SIG-M5 treated with dmso at 0.1 percent for 504 hours (cell line): ENCODE data around the gene ESYT3.

Source experiments
- DNase-seq: peaks from one replicate; lab custom pipeline; 2025; ENCODE audit not compliant: unreplicated experiment; lab: John Stamatoyannopoulos, UW

The ESYT3 gene

DNA sequence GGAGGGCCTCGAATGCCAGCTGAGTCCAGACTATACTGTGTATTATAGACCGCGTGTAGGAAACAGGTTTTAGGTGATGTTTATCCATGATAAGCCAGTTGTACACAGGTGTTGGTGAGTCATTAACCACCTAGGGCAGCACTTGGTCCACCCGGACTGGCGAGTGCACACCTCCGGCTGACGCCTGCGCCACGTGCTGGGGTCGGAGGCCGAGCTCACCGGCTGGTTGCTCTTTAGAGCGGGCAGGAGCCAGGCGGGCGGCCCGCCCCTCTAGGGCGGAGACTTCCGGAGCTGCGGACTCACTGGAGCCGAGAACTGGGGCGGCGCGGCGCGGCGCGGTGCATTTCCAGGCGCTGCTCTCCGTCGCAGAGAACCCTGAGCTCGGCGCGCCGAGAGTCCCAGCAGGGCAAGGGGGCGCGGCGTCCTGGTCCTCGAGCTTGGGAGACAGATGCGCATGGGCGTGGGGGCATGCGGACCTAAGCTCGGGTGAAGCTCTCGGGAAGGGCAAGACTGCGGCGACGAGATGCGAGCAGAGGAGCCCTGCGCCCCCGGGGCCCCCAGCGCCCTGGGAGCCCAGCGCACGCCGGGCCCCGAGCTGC lies at the start of gene ESYT3:
Gene ESYT3 (plus strand): TSS at position 341 of the 599 bp plus-strand sequence. CDS start 183 bp downstream, at position 524.
- DNase-seq: peak; percentile 69

GRCh38 chr3:138384976-138385375 lies 49.4 kb upstream of the ESYT3 start:
- no peak for DNase-seq

- DNase-seq: no peak
These were observed 45.2 kb upstream of the ESYT3 start for GRCh38 chr3:138389144-138389601.

- no peak for DNase-seq
These were observed 44.4 kb upstream of the ESYT3 start for GRCh38 chr3:138389841-138390581.

DNA sequence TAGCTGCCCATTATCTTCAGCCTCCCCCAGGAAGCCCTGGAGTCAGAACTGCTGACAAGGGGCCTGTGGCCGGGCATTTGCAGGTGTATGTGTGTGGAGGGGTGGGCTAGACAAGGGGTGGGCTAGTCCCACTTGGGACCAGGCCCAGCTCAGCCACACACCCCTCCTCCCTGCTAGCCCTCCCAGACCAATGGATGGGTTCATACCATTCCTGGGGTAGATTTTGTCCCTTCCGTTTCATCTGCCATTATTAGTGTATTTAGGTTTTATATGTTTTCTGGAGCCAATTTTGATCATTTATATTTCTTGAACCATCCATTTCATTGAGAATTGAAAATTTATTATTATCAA lies 43.9 kb upstream of the ESYT3 start:
- DNase-seq: no peak

GRCh38 chr3:138394156-138394555 lies 40.3 kb upstream of the ESYT3 start:
- DNase-seq: no peak

GRCh38 chr3:138394686-138395085 lies 39.7 kb upstream of the ESYT3 start:
- DNase-seq: no peak

GRCh38 chr3:138395865-138396751 lies 38.3 kb upstream of the ESYT3 start:
- no peak for DNase-seq

DNA sequence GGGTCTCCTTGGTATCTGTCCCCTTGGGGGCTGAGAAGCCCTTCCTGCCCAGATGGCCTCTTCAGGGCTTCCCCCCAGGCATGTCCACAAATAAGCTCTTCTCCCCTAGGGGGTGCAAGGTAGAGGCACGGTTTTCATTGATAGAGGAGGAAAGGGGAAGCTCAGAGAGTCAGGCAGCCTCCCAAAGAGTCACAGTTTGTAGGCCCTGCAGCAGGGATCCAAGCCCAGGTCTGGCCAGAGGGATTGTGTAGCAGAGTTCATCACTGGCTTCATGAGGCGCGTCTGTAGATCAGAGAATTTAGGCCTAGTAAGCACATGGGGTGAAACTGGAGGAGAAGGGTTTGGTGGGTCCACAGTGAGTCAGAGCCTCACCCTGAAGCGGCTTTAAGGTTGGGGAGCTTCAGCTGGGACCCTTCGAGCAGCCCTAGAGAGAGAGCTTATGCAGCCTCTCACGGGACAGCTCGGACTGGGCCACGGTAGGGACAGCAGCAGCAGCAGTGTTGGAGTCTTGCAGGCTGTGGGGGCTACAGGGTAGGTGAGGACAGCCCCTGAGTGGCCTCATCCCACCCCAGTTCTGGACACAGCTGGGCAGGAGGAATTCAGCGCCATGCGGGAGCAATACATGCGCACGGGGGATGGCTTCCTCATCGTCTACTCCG lies 37.5 kb upstream of the ESYT3 start:
- DNase-seq: no peak

GRCh38 chr3:138397983-138398382 lies 36.4 kb upstream of the ESYT3 start:
- no peak for DNase-seq

- no peak for DNase-seq
These were observed 35.4 kb upstream of the ESYT3 start for GRCh38 chr3:138398791-138399575.

DNA sequence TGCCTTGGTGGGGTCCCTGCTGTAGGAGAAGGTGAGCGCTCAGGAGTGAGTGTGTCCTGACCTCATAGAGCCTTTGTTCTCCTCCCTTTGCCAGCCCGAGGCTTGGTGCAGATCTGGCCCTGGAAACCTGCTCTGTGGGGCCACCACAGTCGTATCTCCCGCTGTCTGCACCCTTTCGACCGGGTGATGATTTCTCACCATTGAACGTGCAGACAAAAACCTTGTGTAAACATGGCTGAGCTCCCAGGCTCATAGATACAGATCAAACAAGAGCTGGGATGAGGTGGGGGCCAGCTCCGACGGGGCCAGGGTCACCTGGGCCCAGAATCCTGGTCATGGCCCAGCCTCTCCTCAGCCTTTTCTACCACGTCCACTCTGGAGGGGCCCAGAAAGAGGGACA lies 34.6 kb upstream of the ESYT3 start:
- DNase-seq: no peak

DNA sequence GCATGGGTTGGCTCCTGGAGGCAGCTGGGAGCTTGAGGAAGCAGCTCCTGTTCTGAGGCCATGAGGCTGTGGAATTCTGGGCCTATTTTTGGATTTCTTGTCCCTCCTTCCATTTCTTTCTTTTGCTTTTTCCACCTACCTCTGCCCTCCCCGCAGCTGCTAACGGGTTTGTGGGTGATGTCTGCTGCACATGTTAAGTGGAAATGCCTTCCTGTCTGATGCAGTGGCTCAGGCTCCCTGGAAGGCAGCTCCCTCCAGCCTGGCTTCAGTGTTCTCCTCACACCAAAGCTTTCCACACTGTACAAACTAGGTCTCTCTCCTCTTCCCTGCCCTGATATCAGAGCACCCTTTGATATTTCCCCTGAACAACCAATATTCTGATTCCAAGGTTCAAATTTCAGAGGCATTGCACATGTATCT lies 33.8 kb upstream of the ESYT3 start:
- DNase-seq: no peak

DNA sequence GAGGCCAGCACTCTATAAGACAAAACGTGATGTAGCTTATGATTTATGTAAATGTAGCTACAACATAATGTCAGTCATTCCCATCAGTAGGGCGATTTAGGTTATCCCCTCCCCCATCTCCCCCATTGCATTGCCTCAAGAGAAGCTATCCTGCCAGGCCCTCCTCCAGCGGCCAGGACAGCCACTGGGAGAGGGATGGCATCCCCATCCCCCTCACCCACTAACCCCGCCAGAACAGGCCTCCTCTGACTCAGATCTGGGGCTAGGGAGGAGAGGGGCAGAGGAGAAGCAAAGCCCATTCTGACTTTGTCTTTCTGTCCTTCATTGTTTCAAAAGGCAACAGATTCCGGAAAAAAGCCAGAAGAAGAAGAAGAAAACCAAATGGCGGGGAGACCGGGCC lies 32.6 kb upstream of the ESYT3 start:
- no peak for DNase-seq

DNA sequence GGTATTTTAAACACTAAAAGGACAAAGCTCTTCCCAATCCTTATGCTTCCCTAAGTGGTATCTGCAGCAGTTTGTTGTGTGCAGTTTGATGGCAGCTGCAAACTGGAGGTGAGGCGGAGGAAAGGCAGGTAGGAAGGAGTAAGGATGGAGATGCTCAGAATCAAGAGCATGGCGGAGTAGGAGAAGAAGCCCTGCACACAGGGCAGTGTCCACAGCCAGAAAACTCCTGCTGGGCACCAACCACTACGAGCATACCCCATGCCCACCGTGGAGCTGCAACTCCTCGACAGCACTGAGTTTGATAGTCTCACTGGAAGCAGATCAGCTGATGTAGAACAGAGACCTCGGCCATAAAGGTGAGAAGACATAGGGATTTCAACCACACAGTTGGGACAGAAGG lies 30.3 kb upstream of the ESYT3 start:
- DNase-seq: no peak

GRCh38 chr3:138405001-138405400 lies 29.4 kb upstream of the ESYT3 start:
- no peak for DNase-seq

DNA sequence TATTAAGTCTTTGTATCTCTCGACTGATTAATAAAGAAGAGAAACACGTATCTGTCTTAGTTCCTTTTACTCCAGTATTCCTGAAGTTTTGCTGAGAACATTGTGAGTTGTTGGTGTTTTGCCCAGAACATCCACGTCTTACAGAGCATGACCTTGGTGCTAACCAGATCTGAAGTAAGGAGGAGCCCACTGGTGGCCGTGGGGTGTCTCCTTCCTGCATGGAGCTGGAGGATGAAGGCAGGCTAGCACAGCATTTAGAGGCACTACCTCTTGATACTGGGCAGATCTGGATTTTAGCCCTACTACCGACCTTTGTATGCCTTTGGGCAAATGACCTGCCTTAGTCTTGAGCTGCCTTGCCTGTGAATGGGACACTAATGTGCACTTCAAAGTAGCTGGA lies 28.9 kb upstream of the ESYT3 start:
- DNase-seq: no peak

GRCh38 chr3:138406606-138407005 lies 27.8 kb upstream of the ESYT3 start:
- DNase-seq: no peak

DNA sequence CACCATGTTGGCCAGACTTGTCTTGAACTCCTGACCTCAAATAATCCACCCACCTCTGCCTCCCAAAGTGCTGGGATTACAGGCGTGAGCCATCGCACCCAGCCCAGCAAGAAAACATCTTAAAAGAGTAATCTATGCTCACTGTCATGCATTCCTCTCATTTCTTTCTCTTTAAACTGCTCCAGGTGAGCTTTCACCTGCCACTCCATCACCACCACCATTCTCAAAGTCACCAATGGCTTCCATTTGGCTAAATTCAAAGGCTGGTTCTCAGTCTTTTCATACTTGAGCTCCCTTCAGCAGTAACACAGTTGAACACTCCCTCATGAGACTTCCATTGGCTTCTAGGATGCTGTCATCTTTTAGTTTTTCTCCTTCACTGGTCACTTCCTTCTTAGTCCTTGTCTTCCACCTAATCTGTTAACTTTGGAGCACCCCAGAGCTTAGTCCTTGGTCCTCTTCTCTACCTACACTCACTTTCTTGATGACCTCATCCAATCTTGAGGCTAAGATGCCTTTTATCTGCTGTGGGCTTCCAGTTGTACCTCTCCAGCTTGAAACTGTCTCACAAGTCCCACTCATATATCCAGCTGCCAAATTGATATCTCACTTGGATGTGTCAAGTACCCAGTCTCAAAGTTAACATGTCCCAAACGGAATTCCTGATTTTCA lies 27.0 kb upstream of the ESYT3 start:
- DNase-seq: no peak
